Osteoblast (primary cell): ENCODE results near the gene LINC01488. TPM values are rescaled to one million over a fixed set of nuclear protein-coding genes. Genes with fewer than 3 reads are reported as not detected.
A peak's percentile ranks its signal among the peaks of the same experiment; 100 is the strongest.

Experiments
- DNase-seq: peaks from one replicate; pipeline ENCODE4 v3.0.0; 2011; ENCODE audit warnings: low spot score, mixed read lengths; ENCODE audit not compliant: insufficient read length; ENCODE audit errors: missing footprints
- H2AFZ ChIP-seq: 2 replicates; pipeline ENCODE4 v1.6.0; 2011; ENCODE audit warnings: mild to moderate bottlenecking, low read length
- H3K27ac ChIP-seq: 2 replicates; pipeline ENCODE4 v1.5.1; 2011; ENCODE audit warnings: mild to moderate bottlenecking, low read depth, low read length, moderate library complexity
- H3K27me3 ChIP-seq: 2 replicates; pipeline ENCODE4 v1.6.0; 2012; ENCODE audit warnings: mild to moderate bottlenecking, control low read depth, inconsistent platforms, low read length, moderate library complexity; ENCODE audit not compliant: insufficient read depth
- H3K36me3 ChIP-seq: 2 replicates; pipeline ENCODE4 v1.5.1; 2011; ENCODE audit warnings: mild to moderate bottlenecking, low read length, control low read depth, moderate library complexity; ENCODE audit not compliant: insufficient read depth
- H3K4me1 ChIP-seq: 2 replicates; pipeline ENCODE4 v1.5.1; 2011; ENCODE audit warnings: mild to moderate bottlenecking, low read length, control low read depth, moderate library complexity; ENCODE audit not compliant: insufficient read depth
- H3K4me2 ChIP-seq: 2 replicates; pipeline ENCODE4 v1.6.0; 2011; ENCODE audit warnings: mild to moderate bottlenecking, low read length; ENCODE audit not compliant: insufficient read depth
- H3K4me3 ChIP-seq: fragments of 200-600 bp; sonication (generic); 3 replicates; pipeline ENCODE4 v1.5.1; 2012; ENCODE audit warnings: mild to moderate bottlenecking, low read length, inconsistent platforms; ENCODE audit not compliant: insufficient read depth
- H3K79me2 ChIP-seq: 2 replicates; pipeline ENCODE4 v1.6.0; 2012; ENCODE audit warnings: mild to moderate bottlenecking, low read length, control low read depth, inconsistent platforms; ENCODE audit not compliant: insufficient read depth
- H3K9me3 ChIP-seq: 2 replicates; pipeline ENCODE4 v1.5.1; 2011; ENCODE audit warnings: low read depth, low read length, control low read depth
- H4K20me1 ChIP-seq: 2 replicates; pipeline ENCODE4 v1.6.0; 2012; ENCODE audit warnings: mild to moderate bottlenecking, low read length, control low read depth; ENCODE audit not compliant: insufficient read depth
- total RNA-seq: library from RNA; depleted of rRNA; stranded (reverse); fragments of >200 nt; gene quantifications from 2 replicates; pipeline ENCODE4 v1.2.3, GENCODE V29; 2012
- TF ChIP-seq, protein P1 (sequence below): IDR thresholded peaks from 2 replicates; pipeline ENCODE4 v1.5.1; 2011; ENCODE audit warnings: mild to moderate bottlenecking, low read depth, low read length, moderate library complexity; ENCODE audit errors: extremely low read depth

LINC01488 gene
- total RNA-seq, 1 donor = not detected

DNA sequence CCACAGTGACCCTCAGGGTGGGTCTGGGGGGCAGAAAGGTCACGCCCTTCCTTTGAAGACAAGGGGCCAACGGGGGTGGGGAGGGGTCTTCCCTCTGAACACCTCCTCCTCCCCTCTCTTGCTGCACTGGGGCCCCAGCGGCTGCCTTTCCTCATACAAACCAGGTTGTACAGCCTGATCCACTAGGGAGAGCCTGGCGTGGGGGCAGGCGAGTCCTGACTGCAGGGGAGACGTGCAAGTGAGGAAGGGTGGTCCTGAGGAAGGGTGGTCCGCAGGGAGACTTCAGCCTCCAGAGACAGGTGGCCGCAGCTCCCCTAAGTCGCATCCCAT lies 43.6 kb upstream of the LINC01488 start:
- Histone ChIP-seq H3K79me2 (no peaks in the 10 kb centered on the region), H3K4me1 (peaks cover 17% of the 10 kb centered on the region), H3K27me3 (no peaks in the 10 kb centered on the region), H3K4me3 (no peak overlapping the region), H3K36me3 (no peaks in the 10 kb centered on the region), H3K4me2 (no peak overlapping the region), H4K20me1 (no peaks in the 10 kb centered on the region), H3K9me3 (no peaks in the 10 kb centered on the region), H2AFZ (no peak overlapping the region), H3K27ac (no peak overlapping the region)
- peak; percentile 71 for DNase-seq
- TF ChIP-seq, protein P1, sequence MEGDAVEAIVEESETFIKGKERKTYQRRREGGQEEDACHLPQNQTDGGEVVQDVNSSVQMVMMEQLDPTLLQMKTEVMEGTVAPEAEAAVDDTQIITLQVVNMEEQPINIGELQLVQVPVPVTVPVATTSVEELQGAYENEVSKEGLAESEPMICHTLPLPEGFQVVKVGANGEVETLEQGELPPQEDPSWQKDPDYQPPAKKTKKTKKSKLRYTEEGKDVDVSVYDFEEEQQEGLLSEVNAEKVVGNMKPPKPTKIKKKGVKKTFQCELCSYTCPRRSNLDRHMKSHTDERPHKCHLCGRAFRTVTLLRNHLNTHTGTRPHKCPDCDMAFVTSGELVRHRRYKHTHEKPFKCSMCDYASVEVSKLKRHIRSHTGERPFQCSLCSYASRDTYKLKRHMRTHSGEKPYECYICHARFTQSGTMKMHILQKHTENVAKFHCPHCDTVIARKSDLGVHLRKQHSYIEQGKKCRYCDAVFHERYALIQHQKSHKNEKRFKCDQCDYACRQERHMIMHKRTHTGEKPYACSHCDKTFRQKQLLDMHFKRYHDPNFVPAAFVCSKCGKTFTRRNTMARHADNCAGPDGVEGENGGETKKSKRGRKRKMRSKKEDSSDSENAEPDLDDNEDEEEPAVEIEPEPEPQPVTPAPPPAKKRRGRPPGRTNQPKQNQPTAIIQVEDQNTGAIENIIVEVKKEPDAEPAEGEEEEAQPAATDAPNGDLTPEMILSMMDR = no peak

DNA sequence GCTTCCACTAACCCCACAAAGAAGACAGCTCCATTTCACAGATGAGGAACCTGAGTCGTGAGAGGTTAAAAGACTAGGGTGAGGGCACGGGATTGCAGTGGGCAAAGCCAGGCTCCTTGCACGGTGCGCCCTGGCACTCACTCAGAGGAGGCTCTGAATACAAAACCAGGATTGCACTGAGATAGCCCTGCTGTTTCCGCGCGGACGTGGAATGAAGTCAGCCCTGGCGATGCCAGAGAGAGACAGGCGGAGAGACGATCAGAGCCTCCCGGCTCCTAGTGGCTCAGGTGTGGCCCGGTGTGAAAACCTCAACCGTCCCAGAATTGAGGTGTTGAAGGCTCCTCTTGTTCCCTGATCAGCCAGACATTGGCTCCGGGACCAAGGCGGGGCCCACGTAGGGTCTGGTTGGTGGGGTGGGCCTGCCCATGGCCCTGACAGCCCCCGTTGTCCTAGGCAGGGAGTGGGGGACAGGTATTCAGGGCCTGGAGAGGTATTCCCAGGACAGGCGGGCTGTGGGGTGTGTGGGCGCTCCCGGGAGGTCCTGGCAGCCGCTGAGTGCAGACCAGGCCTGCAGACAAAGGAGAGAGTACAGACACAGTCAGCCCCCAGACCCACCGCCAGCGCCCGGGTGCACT lies 43.1 kb upstream of the LINC01488 start:
- H3K4me2 ChIP-seq = no peak overlapping the region
- no peaks in the 10 kb centered on the region for H3K27me3 ChIP-seq
- H3K79me2 ChIP-seq = no peaks in the 10 kb centered on the region
- H3K4me1 ChIP-seq = peaks cover 22% of the 10 kb centered on the region
- H3K4me3 ChIP-seq = no peak overlapping the region
- no peaks in the 10 kb centered on the region for H4K20me1 ChIP-seq
- no peaks in the 10 kb centered on the region for H3K36me3 ChIP-seq
- TF ChIP-seq, protein P1 = no peak
- no peak overlapping the region for H2AFZ ChIP-seq
- DNase-seq = peak; percentile 52
- H3K27ac ChIP-seq = no peak overlapping the region
- H3K9me3 ChIP-seq = no peaks in the 10 kb centered on the region

DNA sequence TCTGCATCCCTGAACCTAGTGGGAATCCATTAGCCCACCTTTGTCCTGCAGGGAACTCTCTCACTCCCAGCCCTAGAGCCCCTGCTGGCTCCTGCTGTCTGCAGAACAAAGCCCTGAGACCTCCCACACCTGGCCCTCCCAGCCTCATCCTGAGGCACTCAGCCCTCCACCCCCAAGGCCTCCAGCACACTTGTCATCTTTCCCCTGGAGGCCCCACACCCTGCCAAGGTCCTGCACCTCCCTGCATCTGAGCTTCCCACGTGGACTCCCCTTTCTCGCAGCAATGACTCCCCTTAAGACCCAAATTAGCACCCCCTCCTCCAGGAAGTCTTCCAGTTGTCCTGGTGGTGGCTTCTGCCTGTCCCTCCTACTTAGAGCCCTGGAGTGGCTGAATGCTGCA lies 42.3 kb upstream of the LINC01488 start:
- no peaks in the 10 kb centered on the region for H3K36me3 ChIP-seq
- no peaks in the 10 kb centered on the region for H3K79me2 ChIP-seq
- peak; percentile 73 for DNase-seq
- peaks cover 28% of the 10 kb centered on the region for H3K4me1 ChIP-seq
- H4K20me1 ChIP-seq = no peaks in the 10 kb centered on the region
- no peak overlapping the region for H3K4me2 ChIP-seq
- TF ChIP-seq, protein P1 = no peak
- H3K9me3 ChIP-seq = no peaks in the 10 kb centered on the region
- no peak overlapping the region for H3K27ac ChIP-seq
- no peak overlapping the region for H3K4me3 ChIP-seq
- H2AFZ ChIP-seq = no peak overlapping the region
- no peaks in the 10 kb centered on the region for H3K27me3 ChIP-seq

DNA sequence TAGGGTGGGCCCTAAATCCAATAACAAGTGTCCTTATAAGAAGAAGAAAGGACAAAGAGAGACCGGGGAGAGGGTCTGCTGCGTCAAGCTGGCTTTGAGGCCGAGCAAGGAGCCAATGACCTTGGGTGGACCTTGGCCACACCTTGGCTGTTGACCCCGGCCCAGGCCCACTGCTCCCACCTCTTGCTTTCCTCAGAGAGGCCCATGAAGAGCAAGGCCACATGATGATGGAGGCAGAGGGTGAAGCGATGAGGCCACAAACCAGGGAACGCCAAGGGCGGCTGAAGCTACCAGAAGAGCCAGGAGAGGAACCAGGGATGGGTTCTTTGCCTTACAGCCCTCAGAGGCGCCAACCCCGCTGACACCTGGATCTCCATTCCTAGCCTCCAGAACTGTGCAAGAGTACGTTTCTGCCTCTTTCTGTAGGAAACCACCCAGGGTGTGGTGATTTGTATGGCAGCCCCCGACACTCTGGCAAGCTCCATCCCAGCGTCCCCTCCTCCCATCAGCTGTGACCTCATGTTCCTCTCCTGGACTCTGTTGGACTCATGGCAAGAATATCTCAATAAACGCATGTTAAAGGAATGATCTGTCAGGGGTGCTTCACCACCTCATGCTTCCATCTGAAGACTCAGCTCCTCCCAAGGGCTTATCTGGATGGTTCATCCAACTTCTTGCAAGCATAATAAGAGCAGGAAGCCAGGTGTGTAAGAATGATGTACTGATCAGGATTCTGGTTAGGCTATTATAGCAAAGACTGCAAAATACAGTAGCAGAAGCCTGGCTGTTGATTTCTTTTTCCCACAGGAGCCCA lies 41.6 kb upstream of the LINC01488 start:
- H3K27ac ChIP-seq = no peak overlapping the region
- no peaks in the 10 kb centered on the region for H3K79me2 ChIP-seq
- H4K20me1 ChIP-seq = no peaks in the 10 kb centered on the region
- peak; percentile 91 for DNase-seq
- H2AFZ ChIP-seq = no peak overlapping the region
- no peaks in the 10 kb centered on the region for H3K36me3 ChIP-seq
- H3K4me2 ChIP-seq = no peak overlapping the region
- TF ChIP-seq, protein P1 = no peak
- peaks cover 35% of the 10 kb centered on the region for H3K4me1 ChIP-seq
- H3K4me3 ChIP-seq = no peak overlapping the region
- no peaks in the 10 kb centered on the region for H3K27me3 ChIP-seq
- H3K9me3 ChIP-seq = no peaks in the 10 kb centered on the region
